GM12875 (cell line): ENCODE measurements around the gene TMEM26.

Source experiments
- H3K4me3 ChIP-seq: one replicate; pipeline ENCODE4 v1.5.1; 2011; ENCODE audit warnings: low read depth, low read length, control low read depth
- TF ChIP-seq, protein P1 (sequence below): IDR thresholded peaks from 2 replicates; pipeline ENCODE4 v1.5.1; 2011; ENCODE audit warnings: low read depth, mild to moderate bottlenecking, control low read depth, inconsistent platforms, low read length, moderate library complexity, borderline replicate concordance; ENCODE audit not compliant: insufficient read depth

The TMEM26 gene

GRCh38 chr10:61448841-61449600 lies 4.2 kb downstream of the TMEM26 start:
- TF ChIP-seq, protein P1, sequence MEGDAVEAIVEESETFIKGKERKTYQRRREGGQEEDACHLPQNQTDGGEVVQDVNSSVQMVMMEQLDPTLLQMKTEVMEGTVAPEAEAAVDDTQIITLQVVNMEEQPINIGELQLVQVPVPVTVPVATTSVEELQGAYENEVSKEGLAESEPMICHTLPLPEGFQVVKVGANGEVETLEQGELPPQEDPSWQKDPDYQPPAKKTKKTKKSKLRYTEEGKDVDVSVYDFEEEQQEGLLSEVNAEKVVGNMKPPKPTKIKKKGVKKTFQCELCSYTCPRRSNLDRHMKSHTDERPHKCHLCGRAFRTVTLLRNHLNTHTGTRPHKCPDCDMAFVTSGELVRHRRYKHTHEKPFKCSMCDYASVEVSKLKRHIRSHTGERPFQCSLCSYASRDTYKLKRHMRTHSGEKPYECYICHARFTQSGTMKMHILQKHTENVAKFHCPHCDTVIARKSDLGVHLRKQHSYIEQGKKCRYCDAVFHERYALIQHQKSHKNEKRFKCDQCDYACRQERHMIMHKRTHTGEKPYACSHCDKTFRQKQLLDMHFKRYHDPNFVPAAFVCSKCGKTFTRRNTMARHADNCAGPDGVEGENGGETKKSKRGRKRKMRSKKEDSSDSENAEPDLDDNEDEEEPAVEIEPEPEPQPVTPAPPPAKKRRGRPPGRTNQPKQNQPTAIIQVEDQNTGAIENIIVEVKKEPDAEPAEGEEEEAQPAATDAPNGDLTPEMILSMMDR = no peak
- no peak overlapping the region for H3K4me3 ChIP-seq

- no peak overlapping the region for H3K4me3 ChIP-seq
- TF ChIP-seq, protein P1 = no peak
Observed at GRCh38 chr10:61448091-61448490, 5.1 kb downstream of the TMEM26 start.

- H3K4me3 ChIP-seq = no peak overlapping the region
- TF ChIP-seq, protein P1 = no peak
Observed at GRCh38 chr10:61439058-61439609, 14.0 kb downstream of the TMEM26 start.

DNA sequence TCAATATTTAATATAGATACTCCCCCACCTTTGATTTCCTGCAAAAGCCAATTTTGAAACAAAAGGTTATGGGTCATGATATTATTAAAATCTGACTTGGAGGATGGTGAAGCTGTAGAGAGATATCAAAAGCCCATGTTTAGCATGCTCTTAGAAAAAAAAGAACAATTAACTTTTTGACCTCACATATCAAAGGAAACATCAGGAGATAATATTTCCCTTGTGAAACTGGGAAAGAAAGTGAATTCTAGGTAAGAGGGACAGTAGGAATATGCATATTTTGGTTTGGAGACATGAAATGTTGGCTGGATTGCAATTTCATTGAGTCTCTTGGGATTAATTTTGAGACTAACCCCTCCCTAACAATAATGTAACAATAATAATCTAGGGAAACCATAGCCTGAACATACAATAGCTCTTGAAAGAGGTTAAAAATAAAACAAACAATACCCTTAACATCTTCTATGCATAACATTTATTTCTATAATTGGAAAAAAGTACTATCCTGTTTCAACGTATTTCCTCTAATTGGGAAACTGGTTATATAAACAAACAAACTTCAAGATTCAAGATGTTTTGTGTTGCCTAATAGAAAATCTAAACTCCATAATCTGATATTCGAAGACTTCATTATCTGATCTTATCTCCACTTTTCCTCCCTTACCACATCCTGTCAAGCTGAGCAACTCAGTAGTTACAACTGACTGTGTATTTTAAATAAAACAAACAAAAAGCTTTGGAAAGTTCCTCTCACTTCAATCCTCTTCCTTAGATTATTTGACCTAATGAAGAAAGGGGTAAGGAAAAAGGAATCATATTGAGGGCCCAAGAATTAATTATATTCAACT lies 14.8 kb downstream of the TMEM26 start:
- TF ChIP-seq, protein P1 = no peak
- H3K4me3 ChIP-seq = no peak overlapping the region

GRCh38 chr10:61423178-61423577 lies 30.0 kb downstream of the TMEM26 start:
- H3K4me3 ChIP-seq = no peak overlapping the region
- TF ChIP-seq, protein P1 = no peak

DNA sequence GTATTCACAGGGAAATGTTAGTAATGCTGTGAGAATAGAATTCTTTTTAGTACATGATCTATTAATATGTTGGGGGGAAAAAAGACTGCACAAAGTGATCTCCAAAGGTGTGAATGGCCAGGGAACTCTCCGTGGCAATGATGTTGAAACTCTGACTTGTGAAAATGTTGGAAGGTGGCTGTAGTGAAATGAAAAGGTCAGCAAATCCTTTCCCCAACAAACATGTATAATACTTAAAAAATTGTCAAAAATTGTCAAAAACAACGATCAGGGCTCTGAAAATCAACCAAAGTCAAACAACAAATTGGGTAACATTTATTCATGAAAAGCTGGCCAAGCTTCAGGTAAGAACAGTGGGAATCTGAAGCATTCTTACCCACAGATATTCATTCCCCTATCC lies 35.5 kb downstream of the TMEM26 start:
- H3K4me3 ChIP-seq = no peak overlapping the region
- TF ChIP-seq, protein P1 = no peak
